ENCODE measurements around the gene GPC5.
"Not testable (repeated sequence)": the region's sequence is repeated elsewhere in the genome, so short reads cannot be mapped to it uniquely, and the experiment has no call there.

The GPC5 gene

DNA sequence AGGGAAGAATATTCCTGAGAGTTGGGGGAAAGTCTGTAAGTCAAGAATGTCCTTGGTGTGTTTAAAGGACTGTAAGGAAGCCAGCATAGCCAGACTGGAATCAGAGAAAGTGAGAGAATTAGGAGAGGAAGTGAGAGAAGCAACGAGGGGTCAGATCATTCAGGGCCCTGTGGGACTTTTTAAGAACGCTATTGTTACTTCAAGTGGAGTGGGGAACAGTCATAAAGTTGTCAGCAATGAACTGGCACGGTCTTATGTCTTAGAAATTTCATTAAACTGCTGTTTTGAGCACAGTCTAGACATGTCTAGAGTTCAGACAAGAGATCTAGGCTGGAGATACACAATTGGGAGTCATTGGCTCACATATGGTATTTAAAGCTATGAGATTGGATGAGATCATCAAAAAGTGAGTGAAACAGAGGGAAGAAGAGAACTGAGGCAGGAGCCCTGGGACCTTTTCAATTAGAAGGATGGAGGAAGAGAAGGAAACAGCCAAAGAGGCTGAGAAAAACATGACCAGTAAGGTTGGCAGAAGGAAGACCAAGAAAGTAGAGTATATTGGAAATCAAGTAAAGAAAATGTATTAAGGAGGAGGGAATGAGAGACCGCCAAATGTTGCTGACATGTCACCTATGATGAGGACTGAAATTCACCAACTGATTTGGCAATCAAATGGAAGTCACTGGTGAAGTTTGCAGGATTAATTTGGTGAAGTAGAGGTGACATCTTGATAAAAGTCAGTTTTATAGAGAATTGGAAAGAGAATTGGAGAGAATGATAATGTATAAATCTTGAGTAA is 263.5 kb downstream of the GPC5 start:
- no peak overlapping the region for H3K4me3 ChIP-seq (ENCODE audit: low read depth, low read length)
- TF ChIP-seq, protein P1, sequence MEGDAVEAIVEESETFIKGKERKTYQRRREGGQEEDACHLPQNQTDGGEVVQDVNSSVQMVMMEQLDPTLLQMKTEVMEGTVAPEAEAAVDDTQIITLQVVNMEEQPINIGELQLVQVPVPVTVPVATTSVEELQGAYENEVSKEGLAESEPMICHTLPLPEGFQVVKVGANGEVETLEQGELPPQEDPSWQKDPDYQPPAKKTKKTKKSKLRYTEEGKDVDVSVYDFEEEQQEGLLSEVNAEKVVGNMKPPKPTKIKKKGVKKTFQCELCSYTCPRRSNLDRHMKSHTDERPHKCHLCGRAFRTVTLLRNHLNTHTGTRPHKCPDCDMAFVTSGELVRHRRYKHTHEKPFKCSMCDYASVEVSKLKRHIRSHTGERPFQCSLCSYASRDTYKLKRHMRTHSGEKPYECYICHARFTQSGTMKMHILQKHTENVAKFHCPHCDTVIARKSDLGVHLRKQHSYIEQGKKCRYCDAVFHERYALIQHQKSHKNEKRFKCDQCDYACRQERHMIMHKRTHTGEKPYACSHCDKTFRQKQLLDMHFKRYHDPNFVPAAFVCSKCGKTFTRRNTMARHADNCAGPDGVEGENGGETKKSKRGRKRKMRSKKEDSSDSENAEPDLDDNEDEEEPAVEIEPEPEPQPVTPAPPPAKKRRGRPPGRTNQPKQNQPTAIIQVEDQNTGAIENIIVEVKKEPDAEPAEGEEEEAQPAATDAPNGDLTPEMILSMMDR (IDR thresholded peaks at IDR 0.05; ENCODE audit: low read depth, low read length) = no peak
- no peak for DNase-seq (ENCODE audit: low read depth, low spot score)
- in situ Hi-C loops (cut with HindIII; ENCODE audit: low sequenced_read_pairs) = no loop called here

- in situ Hi-C loops (cut with HindIII; ENCODE audit: low sequenced_read_pairs) = no loop called here
- TF ChIP-seq, protein P1 (IDR thresholded peaks at IDR 0.05; ENCODE audit: low read depth, low read length) = no peak
- no peak for DNase-seq (ENCODE audit: low read depth, low spot score)
- no peak overlapping the region for H3K4me3 ChIP-seq (ENCODE audit: low read depth, low read length)
These were observed 265.6 kb downstream of the GPC5 start for GRCh38 chr13:91664039-91664438.

GRCh38 chr13:91667486-91667885 is 269.1 kb downstream of the GPC5 start:
- H3K4me3 ChIP-seq (ENCODE audit: low read depth, low read length) = no peak overlapping the region
- TF ChIP-seq, protein P1 (IDR thresholded peaks at IDR 0.05; ENCODE audit: low read depth, low read length) = no peak
- in situ Hi-C loops (cut with HindIII; ENCODE audit: low sequenced_read_pairs) = no loop called here
- no peak for DNase-seq (ENCODE audit: low read depth, low spot score)

- in situ Hi-C loops (cut with HindIII; ENCODE audit: low sequenced_read_pairs) = no loop called here
- no peak for DNase-seq (ENCODE audit: low read depth, low spot score)
- TF ChIP-seq, protein P1 (IDR thresholded peaks at IDR 0.05; ENCODE audit: low read depth, low read length) = no peak
- H3K4me3 ChIP-seq (ENCODE audit: low read depth, low read length) = no peak overlapping the region
These were observed 270.6 kb downstream of the GPC5 start for GRCh38 chr13:91668866-91669495.

DNA sequence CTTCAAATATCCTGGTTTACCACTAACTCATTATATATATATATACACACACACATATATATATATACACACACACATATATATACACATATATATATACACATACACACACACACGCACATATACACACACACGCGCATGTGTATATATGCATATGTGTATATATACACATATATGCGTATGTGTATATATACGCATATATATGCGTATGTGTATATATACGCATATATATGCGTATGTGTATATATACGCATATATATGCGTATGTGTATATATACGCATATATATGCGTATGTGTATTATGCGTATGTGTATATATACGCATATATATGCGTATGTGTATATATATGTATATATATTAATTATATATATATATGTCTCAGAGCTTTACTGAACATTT is 275.9 kb downstream of the GPC5 start:
- DNase-seq (ENCODE audit: low read depth, low spot score); H3K4me3 ChIP-seq (ENCODE audit: low read depth, low read length); in situ Hi-C loops (cut with HindIII; ENCODE audit: low sequenced_read_pairs): not testable (repeated sequence)

DNA sequence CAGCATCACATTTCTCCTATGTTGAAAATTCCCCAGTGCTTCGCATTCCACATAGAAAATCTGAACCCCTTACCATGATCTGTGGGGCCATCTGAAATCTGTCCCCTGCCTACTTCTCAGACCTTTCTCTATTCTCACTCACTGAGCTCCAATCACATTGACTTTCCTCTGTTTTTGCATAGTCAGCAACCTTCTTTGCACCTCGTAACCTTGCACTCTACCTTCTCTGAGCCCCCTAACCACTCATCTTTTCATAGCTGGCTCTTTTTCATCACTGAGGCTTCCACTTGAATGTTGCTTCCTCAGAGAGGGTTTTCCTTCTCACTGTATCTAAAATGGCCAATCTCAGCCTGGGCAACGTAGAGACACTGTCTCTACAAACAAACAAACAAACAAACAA is 286.3 kb downstream of the GPC5 start:
- no peak for DNase-seq (ENCODE audit: low read depth, low spot score)
- no peak overlapping the region for H3K4me3 ChIP-seq (ENCODE audit: low read depth, low read length)
- TF ChIP-seq, protein P1 (IDR thresholded peaks at IDR 0.05; ENCODE audit: low read depth, low read length) = no peak
- in situ Hi-C loops (cut with HindIII; ENCODE audit: low sequenced_read_pairs) = no loop called here

DNA sequence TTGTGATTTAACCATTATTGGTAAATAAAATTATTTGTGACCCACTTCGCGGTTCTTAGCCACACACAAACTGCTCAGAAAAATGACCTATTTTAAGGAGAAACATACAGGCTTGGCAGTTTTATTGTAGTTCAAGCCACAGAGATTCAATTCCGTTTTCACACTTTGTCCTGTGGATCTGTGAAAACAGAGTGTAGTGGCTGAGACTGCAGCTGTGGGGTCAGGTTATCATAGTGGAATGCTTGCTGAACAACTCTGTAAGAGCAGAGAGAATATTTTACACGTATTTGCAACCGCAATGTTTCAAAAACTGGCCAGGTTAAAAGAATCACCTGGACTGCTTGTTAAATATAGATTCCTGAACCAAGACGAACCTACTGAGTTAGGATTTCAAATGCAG is 292.5 kb downstream of the GPC5 start:
- DNase-seq (ENCODE audit: low read depth, low spot score) = no peak
- in situ Hi-C loops (cut with HindIII; ENCODE audit: low sequenced_read_pairs) = no loop called here
- TF ChIP-seq, protein P1 (IDR thresholded peaks at IDR 0.05; ENCODE audit: low read depth, low read length) = no peak
- H3K4me3 ChIP-seq (ENCODE audit: low read depth, low read length) = no peak overlapping the region
